Measurements from ENCODE around the gene RASAL2.
"Not testable (repeated sequence)": the region's sequence is repeated elsewhere in the genome, so short reads cannot be mapped to it uniquely, and the experiment has no call there.

The RASAL2 gene

DNA sequence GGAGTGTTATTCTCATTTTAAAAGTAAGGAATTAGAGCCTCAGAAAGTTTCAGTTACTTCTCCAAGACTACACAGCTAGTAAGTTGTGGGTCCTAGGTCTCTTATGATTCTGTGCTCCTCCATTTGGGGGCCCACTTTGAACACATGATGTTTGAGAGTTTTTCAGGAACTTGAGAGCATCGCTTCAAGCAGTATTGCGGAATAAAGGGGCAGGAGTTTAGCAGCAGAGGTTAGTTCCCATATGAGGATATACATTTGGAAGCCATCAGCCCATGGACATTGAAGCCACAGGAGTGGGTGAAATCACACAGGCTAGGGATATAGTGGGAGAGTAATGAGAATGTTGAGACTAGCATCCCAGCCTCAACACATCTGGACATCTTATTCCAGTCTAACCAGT, 143.2 kb downstream of the RASAL2 start:
- DNase-seq (ENCODE audit: low read depth) = no peak

DNA sequence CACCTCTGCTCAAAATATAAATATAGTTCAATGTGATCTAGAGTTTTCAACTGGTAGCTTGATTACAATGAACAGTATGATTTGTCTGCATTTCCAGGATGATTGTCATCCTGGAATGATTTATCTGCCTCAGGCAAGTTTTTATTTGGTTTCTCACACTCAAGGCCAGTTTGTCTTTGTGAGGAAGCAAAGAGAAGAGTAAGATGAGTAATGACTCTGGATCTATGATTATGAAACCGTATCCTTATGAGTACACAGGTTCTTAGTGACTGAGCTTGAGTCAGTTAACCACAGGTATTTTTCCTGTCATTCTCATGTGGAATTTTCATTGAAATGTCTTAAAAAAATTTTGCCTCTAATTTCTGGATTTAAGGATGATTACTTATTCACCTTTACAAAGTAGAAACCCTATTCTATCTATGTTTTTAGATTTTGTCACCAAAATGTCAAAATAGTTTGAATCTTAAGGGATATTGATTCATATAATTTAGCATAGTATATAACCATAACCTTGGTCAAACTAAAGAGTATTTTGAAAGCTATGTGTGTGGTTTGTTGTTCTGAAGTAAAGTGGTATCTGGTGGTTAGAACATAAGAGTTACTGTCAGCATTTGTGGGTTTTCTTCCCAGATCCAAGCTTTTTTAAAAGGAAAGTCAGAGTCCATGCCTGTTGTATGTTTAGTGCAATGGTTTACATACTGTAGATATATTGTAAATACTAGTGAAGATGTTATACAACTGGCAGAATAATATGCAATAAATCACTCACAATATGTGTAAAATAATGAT, 145.0 kb downstream of the RASAL2 start:
- peak; percentile 95 for DNase-seq (ENCODE audit: low read depth)

DNA sequence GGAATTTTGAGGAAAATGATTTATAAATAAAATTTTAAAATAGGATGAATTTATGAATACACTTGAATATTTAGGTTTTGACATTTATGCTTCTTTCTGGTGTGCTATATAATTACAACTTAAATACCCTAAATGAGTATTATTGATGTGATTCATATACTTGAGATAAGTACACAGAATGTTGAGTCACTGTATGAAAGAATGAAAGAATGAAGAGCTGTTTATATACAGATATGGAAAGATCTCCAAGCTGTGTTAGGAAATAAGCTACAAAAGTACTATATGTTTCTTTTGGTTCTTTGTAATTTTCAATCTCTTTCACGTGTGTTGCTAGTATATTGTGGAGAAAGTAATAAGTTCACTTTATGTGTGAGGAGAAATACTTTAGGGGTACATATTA, 147.2 kb downstream of the RASAL2 start:
- no peak for DNase-seq (ENCODE audit: low read depth)

DNA sequence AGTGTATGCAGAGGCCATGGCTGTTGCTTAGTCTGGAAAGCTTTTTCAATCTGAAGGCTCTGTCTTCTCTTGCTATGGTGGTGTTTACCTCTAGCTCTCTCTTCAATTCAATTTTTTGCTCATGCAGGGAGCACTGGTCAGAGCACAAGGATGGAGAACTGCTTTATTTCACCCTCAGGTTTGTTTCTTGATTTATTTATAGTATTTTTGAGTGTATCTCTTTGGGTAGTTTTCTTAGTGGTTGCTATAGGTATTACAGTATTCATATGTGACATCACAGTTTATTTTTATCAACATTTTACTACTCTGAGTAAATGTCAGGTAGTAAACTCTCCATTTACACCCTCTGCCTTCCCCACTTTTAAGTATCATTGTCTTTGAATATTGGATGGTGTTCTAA, 147.9 kb downstream of the RASAL2 start:
- DNase-seq (ENCODE audit: low read depth) = no peak

DNA sequence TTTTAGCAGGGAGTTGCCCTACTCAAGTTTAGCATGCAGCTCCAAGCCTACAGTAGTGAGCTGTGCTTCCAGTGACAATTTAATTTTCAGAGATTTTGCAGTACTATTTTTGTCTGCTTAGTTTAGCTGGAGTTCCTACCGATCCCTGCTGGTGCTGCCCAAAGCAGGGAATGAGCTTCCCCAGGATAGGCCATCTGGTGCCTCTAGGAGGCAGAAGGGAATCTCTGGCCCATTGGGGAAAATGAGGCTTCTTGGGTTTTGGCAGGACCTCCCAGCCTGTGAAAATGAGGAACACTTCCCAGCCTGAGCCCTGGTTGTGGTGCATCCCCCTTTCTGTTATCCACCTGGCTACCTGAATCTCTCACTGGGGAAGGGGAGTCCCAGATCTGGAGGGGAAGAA, 149.2 kb downstream of the RASAL2 start:
- no peak for DNase-seq (ENCODE audit: low read depth)

DNA sequence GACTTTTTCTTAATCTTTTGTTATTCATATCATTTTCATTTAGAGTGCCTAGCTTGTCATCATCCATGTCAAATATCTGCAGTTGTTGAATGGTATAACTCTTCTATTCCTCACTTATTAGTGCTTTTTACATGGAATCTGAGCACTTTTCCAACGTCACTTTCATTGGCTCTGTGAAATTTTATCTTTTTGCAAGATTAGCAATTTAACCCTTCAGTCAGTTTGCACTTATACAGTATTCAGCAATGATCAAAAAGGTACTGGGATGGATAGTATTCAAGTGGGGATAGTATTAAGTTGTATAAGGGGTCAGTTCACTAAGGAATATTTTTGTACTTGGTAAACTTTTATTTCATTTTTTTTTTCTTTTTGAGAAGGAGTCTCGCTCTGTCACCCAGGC, 150.0 kb downstream of the RASAL2 start:
- DNase-seq (ENCODE audit: low read depth) = no peak

DNA sequence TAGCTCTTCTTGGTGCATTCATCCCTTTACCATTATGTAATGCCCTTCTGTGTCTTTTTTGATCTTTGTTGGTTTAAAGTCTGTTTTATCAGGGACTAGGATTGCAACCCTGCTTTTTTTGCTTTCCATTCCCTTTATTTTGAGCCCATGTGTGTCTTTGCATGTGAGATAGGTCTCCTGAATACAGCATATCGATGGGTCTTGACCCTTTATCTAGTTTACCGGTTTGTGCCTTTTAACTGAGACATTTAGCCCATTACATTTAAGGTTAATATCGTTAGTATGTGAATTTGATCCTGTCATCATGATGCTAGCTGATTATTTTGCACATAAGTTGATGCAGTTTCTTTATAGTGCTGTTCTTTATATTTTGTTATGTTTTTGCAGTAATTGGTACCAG, 154.4 kb downstream of the RASAL2 start:
- DNase-seq (ENCODE audit: low read depth) = not testable (repeated sequence)

DNA sequence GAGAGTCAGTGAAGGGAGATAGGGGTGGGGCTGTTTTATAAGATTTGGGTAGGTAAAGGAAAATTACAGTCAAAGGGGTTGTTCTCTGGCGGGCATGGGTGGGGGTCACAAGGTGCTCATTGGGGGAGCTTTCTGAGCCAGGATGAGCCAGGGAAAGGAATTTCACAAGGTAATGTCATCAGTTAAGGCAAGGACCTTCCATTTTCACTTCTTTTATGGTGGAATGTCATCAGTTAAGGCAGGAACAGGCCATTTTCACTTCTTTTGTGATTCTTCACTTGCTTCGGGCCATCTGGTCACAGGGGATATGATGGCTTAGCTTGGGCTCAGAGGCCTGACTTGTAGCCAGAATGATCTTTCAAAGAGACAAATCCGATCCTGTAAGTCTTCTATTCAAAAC, 159.7 kb downstream of the RASAL2 start:
- DNase-seq (ENCODE audit: low read depth) = not testable (repeated sequence)

DNA sequence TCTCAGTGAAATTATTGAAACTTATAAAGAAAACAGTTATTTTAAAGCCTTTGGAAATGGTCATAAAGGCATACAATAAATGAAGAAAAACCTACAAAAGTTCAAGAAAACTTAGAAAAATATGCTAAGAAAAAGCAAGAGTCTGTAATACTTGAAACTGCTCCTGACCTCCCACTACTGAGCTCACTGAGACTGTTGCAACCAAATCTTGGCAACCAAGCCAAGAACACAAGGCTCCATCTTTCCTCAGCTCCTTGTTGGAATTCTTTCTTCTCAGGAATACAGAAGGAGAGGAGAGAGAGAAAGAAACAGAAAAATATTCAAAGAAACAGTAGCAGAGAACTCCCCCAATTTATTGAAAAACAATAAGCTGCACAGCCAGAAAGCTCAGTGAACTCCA, 160.5 kb downstream of the RASAL2 start:
- no peak for DNase-seq (ENCODE audit: low read depth)

DNA sequence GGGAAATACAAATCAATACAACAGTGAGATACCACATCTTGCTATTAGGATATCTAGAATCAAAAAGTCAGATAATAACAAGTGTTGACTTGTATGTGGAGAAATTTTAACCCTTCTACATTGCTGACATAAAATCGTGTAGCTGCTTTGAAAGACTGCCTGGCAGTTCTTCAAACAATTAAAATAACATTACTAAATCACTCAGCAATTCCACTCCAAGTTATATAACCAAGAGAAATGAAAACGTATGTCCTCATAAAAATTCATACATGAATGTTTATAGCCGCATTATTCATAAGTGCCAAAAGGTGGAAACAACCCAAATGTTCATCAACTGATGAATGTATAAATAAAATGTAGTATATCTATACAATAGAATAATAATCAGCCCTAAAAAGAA, 164.6 kb downstream of the RASAL2 start:
- DNase-seq (ENCODE audit: low read depth) = no peak

DNA sequence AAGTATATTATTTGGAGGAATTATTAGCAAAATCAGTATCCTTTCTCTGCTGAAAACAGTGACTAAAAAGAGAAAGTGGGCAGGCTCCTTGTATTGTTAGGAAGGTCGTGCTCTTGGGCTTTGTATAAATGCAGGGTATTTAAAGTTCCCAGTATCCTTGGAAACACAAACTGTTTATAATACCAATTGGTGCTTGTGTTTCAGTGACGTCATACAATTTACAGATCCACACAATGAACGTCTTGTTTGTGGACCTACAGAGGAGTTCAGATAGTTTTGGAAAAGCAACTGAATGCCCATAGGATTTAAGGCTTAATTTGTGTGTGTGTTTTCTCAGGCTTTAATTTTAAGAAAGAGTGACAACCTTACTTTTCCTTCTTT, 168.2 kb downstream of the RASAL2 start:
- no peak for DNase-seq (ENCODE audit: low read depth)

DNA sequence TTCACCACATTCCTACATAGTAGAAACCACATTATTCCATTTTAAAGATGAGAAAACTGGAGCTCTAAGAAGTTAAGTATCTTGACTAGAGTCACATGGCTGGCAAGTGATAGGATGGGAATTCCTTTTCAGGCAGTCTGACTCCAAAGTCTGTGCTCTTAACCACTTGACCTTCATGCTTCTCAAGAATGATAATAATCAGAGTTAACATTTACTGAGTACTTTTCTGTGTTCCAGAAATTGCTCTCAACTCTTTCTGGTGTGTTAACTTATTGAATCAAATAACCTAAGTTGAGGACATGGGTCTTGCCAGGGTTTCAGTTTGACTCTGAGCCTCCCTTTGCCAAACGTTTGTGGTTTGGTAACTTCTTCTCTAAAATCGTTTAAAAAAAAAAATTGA, 169.4 kb downstream of the RASAL2 start:
- DNase-seq (ENCODE audit: low read depth) = no peak

DNA sequence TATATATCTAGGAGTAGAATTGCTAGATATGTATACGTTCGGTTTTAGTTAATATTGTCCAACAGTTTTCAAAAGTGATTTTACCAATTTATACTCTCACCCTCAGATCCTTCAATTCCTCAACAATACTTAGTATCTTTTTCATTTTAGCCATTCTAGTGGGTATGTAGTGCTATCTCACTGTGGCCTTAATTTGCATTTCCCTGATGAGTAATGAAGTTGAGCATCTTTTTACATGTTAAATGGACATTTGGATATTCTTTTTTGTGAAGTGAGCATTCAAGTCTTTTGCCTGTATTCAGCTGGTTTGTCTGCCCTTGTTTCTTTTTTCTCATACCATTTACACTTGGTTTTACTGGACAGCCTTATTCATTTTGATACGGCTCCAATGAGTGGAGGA, 172.2 kb downstream of the RASAL2 start:
- DNase-seq (ENCODE audit: low read depth) = no peak

DNA sequence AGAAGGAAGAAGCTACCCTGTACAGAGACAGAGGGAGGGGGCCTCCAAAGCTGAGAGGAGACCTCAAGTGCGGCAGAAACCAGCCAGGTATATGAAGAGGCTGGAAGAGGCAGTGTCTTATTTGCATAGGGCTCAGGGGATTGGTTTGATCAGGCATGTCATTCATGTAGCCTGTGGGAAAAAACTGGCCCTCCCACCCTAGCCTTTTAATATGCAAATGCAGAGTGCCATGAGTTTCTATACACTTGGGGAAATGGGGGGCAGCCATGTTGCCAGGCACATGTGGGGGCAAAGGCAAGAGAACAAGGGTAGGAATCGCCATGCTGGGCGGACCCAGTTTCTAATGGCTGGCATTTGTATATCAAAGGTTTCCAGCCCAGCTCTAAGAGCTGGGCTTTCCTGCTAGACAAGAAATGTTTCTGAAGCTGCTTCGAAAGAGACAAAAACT, 172.7 kb downstream of the RASAL2 start:
- DNase-seq (ENCODE audit: low read depth) = no peak

DNA sequence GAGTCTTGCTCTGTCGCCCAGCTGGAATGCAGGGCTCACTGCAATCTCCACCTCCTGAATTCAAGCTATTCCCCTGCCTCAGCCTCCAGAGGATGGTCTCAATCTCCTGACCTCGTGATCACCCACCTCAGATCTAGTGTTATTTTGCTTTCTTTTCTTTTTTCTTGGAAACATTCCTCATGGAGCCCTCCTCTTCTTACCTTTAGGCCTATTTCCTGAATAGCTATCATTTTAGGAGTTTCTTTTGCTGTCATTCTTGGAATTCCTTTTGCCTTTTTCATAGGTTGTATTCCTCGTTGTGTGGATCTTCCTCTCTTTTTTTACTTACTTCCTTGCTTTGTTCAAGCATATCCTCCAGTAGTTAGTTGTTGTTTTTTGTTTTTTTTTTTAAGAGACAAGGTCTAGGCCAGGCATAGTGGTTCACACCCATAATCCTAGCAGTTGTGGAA, 173.8 kb downstream of the RASAL2 start:
- no peak for DNase-seq (ENCODE audit: low read depth)

DNA sequence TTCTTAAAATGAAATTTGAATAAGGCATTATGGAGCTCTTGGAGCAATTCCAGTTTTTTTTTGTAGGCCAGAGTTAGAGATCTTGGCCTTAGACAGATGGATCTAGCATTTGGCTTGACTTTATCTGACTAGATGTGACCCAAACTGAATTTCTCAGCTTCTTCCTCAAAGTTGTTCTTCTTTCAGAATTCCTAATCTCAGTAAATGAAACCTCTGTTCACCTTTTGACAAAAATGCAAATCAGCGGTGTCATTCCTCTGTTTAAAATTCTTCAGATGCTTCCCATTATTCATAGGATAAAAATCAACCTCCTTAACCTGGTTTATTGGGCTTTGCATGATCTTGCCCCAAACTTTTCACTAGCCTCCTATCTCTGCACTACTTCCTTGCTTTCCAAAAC, 177.6 kb downstream of the RASAL2 start:
- no peak for DNase-seq (ENCODE audit: low read depth)

DNA sequence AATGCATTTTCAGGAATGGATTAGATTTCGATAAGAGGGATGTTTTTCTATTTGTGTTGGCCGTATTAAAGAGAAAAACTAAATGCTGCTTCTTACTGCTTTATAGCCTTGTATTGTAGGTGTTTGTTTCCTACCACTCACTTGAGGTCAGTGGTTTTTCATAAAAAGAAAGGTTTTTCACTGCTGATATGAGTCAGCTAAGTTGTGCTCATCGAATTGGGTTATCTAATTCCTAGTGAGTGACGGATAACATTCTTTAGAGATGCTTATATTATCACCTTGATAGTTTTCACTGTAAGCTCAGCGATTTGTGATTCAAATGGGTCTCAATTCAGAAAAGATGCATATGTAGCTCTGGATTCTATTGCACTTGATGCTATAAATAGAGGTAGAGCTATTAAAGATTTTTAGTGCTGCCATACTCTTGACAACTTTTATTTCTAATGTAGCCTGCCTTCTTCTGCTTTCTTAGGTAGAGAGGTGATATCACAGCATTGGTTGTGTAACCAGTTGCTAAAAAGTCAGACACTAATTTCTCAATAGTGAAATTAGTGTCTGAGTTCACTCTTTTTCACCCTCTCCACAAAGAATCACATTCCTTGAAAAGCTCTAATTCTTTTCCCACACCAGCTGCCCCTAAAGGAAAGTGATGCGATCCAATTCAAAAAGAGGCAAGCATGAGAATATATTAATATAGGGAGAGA, 180.0 kb downstream of the RASAL2 start:
- no peak for DNase-seq (ENCODE audit: low read depth)

DNA sequence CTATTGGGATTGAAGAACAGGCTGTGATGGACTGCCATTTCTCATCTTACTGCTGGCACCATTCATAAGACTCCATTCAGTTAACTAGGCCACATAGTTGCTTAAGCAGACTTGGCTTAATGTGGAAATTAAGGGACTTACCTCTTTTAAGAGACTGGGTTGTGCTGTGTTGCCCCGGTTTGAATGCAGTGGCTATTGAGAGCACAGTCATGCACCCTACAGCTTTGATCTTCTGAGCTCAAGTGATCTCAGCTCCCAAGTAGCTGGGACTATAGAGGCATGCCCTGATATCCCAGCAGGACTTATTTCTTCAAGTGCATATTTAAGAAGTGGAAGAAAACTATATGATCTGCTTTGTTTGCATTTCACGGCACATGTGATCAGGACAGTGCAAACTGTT, 181.1 kb downstream of the RASAL2 start:
- no peak for DNase-seq (ENCODE audit: low read depth)

DNA sequence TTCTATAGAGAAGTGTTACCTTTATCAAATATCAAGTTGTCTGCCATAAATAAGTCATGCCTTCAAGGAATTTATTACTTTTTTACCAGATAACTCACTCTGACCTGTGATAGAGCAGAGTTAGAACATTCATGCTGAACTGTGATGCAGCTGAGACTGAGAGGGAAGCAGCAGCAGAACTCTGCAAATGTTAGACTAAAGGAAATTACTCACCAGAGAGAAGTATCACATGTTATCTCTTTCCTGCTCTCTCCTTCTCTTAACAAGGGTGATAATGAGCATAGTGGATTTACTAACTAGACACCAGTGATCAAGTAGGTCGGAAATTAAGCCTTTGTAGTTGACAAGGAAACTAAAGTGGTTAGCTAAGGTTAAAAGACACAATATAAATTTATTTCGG, 181.6 kb downstream of the RASAL2 start:
- DNase-seq (ENCODE audit: low read depth) = no peak

DNA sequence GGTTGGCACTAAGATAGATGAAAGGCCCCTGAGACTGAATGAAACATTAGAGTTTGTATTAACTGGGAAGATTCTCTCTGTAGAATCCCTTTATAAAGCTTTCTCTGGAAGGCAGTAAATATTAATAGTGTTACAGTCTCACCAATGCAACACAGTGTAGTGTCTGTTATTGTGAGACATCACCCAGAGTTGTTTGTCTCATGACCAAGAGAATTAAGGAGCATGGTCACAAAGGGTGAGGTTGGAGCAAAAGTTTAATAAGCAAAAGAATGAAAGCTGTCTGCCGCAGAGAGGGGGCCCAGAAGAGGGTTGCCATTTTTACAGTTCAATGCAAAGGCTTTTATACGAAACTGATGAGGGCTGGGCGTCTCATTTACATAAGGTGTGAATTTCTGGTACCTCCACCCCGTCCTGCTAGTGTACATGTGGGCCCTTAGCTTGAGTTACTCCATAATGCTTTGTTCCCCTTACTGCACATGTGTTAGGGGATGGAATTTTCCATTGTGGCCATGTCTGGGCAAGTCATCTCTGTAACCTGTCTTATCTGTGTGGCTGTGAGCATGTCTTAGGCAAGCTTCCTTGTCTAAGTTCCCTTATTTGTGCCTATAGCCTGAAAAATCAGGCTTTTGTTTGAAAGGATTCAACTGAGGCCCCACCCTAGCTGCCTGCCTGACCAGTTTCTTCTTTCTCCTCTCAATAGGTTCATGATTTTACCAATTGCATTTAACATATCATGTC, 184.1 kb downstream of the RASAL2 start:
- DNase-seq (ENCODE audit: low read depth) = no peak

DNA sequence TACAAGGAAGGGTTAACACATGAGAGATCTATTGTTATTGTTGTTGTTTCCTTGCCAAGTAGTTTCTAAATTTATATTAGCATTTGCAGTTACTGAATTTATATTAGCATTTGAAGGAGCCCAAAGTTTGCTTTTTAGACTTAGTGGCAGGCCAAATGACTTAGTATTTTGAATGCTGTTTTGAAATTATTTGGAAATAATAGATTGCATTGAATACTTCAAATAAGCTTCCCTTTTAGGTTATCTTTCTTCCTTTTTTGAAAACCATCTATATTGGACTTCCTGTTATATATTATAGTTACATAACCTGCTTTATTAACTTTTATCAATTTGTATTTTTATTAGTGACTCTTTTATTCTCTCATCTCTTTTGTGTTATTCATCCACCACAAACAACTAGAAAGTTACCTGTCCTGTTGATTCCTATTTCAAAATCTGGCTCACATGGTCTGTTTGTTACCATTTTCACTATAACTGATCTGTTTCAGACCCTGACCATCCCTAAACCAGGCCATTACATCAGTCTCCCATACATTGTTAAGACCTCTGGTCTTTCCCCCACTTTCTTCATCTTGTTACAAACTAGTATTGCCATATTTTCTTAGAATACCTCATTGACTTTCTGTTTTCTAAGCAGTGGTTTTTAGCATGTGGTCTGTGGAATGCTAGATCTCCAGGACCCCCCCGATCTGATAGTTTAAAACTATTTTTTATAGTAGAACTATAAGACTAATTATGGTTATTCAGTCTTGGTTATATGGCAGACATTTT, 185.2 kb downstream of the RASAL2 start:
- no peak for DNase-seq (ENCODE audit: low read depth)

DNA sequence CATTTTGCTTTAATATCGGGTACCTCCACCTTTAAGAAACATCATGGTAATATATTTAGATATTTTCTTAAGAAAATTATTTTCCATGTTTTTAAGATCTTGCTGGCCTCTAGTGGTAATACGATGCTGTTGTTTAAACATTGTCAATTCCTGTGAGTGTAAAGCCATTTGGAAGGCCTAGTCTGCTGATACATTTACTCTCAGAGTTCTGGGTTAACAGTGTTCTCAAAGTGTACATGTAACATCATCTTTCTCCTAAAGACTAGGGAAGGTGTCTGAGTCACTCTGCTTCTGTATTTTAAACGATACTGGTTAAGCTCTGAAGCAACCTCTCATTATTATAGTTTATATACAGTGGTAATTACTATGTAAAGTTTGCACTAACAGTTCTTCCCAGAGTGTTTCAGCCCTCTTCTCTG, 189.1 kb downstream of the RASAL2 start:
- DNase-seq (ENCODE audit: low read depth) = peak; percentile 14

Data from GM04504 (cell line).